ENCODE results near the gene SASH1. TPM values are rescaled to one million over a fixed set of nuclear protein-coding genes. Genes with fewer than 3 reads are reported as not detected.
A peak's percentile ranks its signal among the peaks of the same experiment; 100 is the strongest.

The SASH1 gene
- total RNA-seq, 2 experiments from 2014 or later = 0.44 to 1.2 TPM

GRCh38 chr6:148521586-148521985 lies 178.9 kb downstream of the SASH1 start:
- Mint-ChIP-seq H3K27me3 (peaks cover 7% of the 10 kb centered on the region), H3K27ac (no peak overlapping the region), H3K9me3 (no peaks in the 10 kb centered on the region), H3K4me3 (no peak overlapping the region), H3K4me1 (ENCODE audit: low read depth) (peaks cover 27% of the 10 kb centered on the region), H3K36me3 (no peaks in the 10 kb centered on the region)
- POLR2A ChIA-PET = no interaction called here
- DNase-seq = no peak
- CTCF ChIA-PET = no interaction called here
- intact Hi-C loops (cut with micrococcal nuclease) = loop anchor here (5.0 to 10.0 kb wide), 2 partner anchors 79 to 1667 kb away; no protein-coding TSS in a partner anchor

GRCh38 chr6:148523048-148523447 lies 180.4 kb downstream of the SASH1 start:
- Mint-ChIP-seq H3K27ac (no peak overlapping the region), H3K4me3 (no peak overlapping the region), H3K4me1 (ENCODE audit: low read depth) (peaks cover 27% of the 10 kb centered on the region), H3K9me3 (no peaks in the 10 kb centered on the region), H3K27me3 (peaks cover 5% of the 10 kb centered on the region), H3K36me3 (no peaks in the 10 kb centered on the region)
- POLR2A ChIA-PET = no interaction called here
- CTCF ChIA-PET = no interaction called here
- intact Hi-C loops (cut with micrococcal nuclease) = loop anchor here (5.0 to 10.0 kb wide), 2 partner anchors 81 to 1668 kb away; no protein-coding TSS in a partner anchor
- DNase-seq = no peak

GRCh38 chr6:148523551-148523950 lies 180.9 kb downstream of the SASH1 start:
- POLR2A ChIA-PET = no interaction called here
- Mint-ChIP-seq H3K27me3 (peaks cover 4% of the 10 kb centered on the region), H3K4me1 (ENCODE audit: low read depth) (peaks cover 27% of the 10 kb centered on the region), H3K27ac (no peak overlapping the region), H3K9me3 (no peaks in the 10 kb centered on the region), H3K4me3 (no peak overlapping the region), H3K36me3 (no peaks in the 10 kb centered on the region)
- DNase-seq = no peak
- CTCF ChIA-PET = no interaction called here
- intact Hi-C loops (cut with micrococcal nuclease) = loop anchor here (5.0 to 10.0 kb wide), 2 partner anchors 81 to 1669 kb away; no protein-coding TSS in a partner anchor

GRCh38 chr6:148524471-148524882 lies 181.8 kb downstream of the SASH1 start:
- no peaks in the 10 kb centered on the region for H3K36me3 Mint-ChIP-seq
- H3K9me3 Mint-ChIP-seq = no peaks in the 10 kb centered on the region
- peak overlapping the region; percentile 77 for H3K27ac Mint-ChIP-seq
- H3K4me3 Mint-ChIP-seq = peak overlapping the region; percentile 24
- H3K4me1 Mint-ChIP-seq (ENCODE audit: low read depth) = peaks cover 27% of the 10 kb centered on the region
- peak; percentile 35 for DNase-seq
- POLR2A ChIA-PET = no interaction called here
- CTCF ChIA-PET = interaction anchor here (0.6 to 1.3 kb wide), 2 partner anchors 36 to 43 kb away, joined by 3 to 6 read pairs; no protein-coding TSS in a partner anchor
- intact Hi-C loops (cut with micrococcal nuclease) = loop anchor here (5.0 to 10.0 kb wide), 2 partner anchors 82 to 1670 kb away; no protein-coding TSS in a partner anchor
- peaks cover 2% of the 10 kb centered on the region for H3K27me3 Mint-ChIP-seq

GRCh38 chr6:148524976-148525375 lies 182.3 kb downstream of the SASH1 start:
- POLR2A ChIA-PET = no interaction called here
- H3K4me3 Mint-ChIP-seq = peak overlapping the region; percentile 24
- H3K27ac Mint-ChIP-seq = peak overlapping the region; percentile 77
- no peaks in the 10 kb centered on the region for H3K9me3 Mint-ChIP-seq
- CTCF ChIA-PET = interaction anchor here (0.5 to 1.3 kb wide), 3 partner anchors 35 to 505 kb away, joined by 3 to 6 read pairs (median 4); no protein-coding TSS in a partner anchor
- H3K36me3 Mint-ChIP-seq = no peaks in the 10 kb centered on the region
- peaks cover 2% of the 10 kb centered on the region for H3K27me3 Mint-ChIP-seq
- intact Hi-C loops (cut with micrococcal nuclease) = loop anchor here (5.0 to 10.0 kb wide), 2 partner anchors 83 to 1670 kb away; no protein-coding TSS in a partner anchor
- peaks cover 27% of the 10 kb centered on the region for H3K4me1 Mint-ChIP-seq (ENCODE audit: low read depth)
- peak; percentile 42 for DNase-seq

GRCh38 chr6:148525453-148525852 lies 182.8 kb downstream of the SASH1 start:
- CTCF ChIA-PET = interaction anchor here (0.5 to 1.3 kb wide), 2 partner anchors 35 to 505 kb away, joined by 4 to 6 read pairs; no protein-coding TSS in a partner anchor
- Mint-ChIP-seq H3K9me3 (no peaks in the 10 kb centered on the region), H3K27ac (peak overlapping the region; percentile 77)

GRCh38 chr6:148526145-148526544 lies 183.5 kb downstream of the SASH1 start:
- Mint-ChIP-seq H3K36me3 (no peaks in the 10 kb centered on the region), H3K27me3 (peaks cover 2% of the 10 kb centered on the region)
- intact Hi-C loops (cut with micrococcal nuclease) = loop anchor here (10.0 kb wide), 1 partner anchor 1671 kb away; no protein-coding TSS in a partner anchor

More at GRCh38 chr6:148525453-148525852, 182.8 kb downstream of the SASH1 start:
- POLR2A ChIA-PET = no interaction called here
- Mint-ChIP-seq H3K4me3 (no peak overlapping the region), H3K36me3 (no peaks in the 10 kb centered on the region), H3K27me3 (peaks cover 2% of the 10 kb centered on the region), H3K4me1 (ENCODE audit: low read depth) (peaks cover 29% of the 10 kb centered on the region)
- intact Hi-C loops (cut with micrococcal nuclease) = loop anchor here (10.0 kb wide), 1 partner anchor 1671 kb away; no protein-coding TSS in a partner anchor
- peak; percentile 35 for DNase-seq

GRCh38 chr6:148528292-148528691 lies 185.7 kb downstream of the SASH1 start:
- H3K27me3 Mint-ChIP-seq = peaks cover 2% of the 10 kb centered on the region
- no peaks in the 10 kb centered on the region for H3K36me3 Mint-ChIP-seq
- no peaks in the 10 kb centered on the region for H3K9me3 Mint-ChIP-seq
- H3K4me1 Mint-ChIP-seq (ENCODE audit: low read depth) = peaks cover 19% of the 10 kb centered on the region
- ChIA-PET POLR2A (no interaction called here), CTCF (no interaction called here)
- H3K4me3 Mint-ChIP-seq = no peak overlapping the region
- H3K27ac Mint-ChIP-seq = no peak overlapping the region
- no peak for DNase-seq
- intact Hi-C loops (cut with micrococcal nuclease) = loop anchor here (10.0 kb wide), 1 partner anchor 1673 kb away; no protein-coding TSS in a partner anchor

More at GRCh38 chr6:148526145-148526544, 183.5 kb downstream of the SASH1 start:
- POLR2A ChIA-PET = no interaction called here
- CTCF ChIA-PET = no interaction called here
- H3K9me3 Mint-ChIP-seq = no peaks in the 10 kb centered on the region
- H3K4me1 Mint-ChIP-seq (ENCODE audit: low read depth) = peaks cover 28% of the 10 kb centered on the region
- no peak overlapping the region for H3K4me3 Mint-ChIP-seq
- H3K27ac Mint-ChIP-seq = no peak overlapping the region
- DNase-seq = no peak

GRCh38 chr6:148529010-148529409 lies 186.4 kb downstream of the SASH1 start:
- no peaks in the 10 kb centered on the region for H3K9me3 Mint-ChIP-seq
- CTCF ChIA-PET = interaction anchor here (0.7 kb wide), 1 partner anchor 20 kb away, joined by 3 read pairs; no protein-coding TSS in a partner anchor
- intact Hi-C loops (cut with micrococcal nuclease) = loop anchor here (10.0 kb wide), 1 partner anchor 1674 kb away; no protein-coding TSS in a partner anchor

GRCh38 chr6:148530394-148530953 lies 187.8 kb downstream of the SASH1 start:
- H3K27me3 Mint-ChIP-seq = peaks cover 4% of the 10 kb centered on the region
- no peak overlapping the region for H3K4me3 Mint-ChIP-seq
- H3K36me3 Mint-ChIP-seq = no peaks in the 10 kb centered on the region
- H3K27ac Mint-ChIP-seq = no peak overlapping the region
- ChIA-PET CTCF (no interaction called here), POLR2A (interaction anchor here (0.6 kb wide), 1 partner anchor 818 kb away, joined by 4 read pairs; no protein-coding TSS in a partner anchor)
- H3K9me3 Mint-ChIP-seq = no peaks in the 10 kb centered on the region
- no peak for DNase-seq
- intact Hi-C loops (cut with micrococcal nuclease) = no loop called here
- peaks cover 5% of the 10 kb centered on the region for H3K4me1 Mint-ChIP-seq (ENCODE audit: low read depth)

More at GRCh38 chr6:148529010-148529409, 186.4 kb downstream of the SASH1 start:
- no peak for DNase-seq
- Mint-ChIP-seq H3K36me3 (no peaks in the 10 kb centered on the region), H3K27ac (no peak overlapping the region), H3K27me3 (peaks cover 6% of the 10 kb centered on the region), H3K4me3 (no peak overlapping the region), H3K4me1 (ENCODE audit: low read depth) (peaks cover 17% of the 10 kb centered on the region)
- POLR2A ChIA-PET = no interaction called here

GRCh38 chr6:148530976-148531375 lies 188.3 kb downstream of the SASH1 start:
- no peak for DNase-seq
- Mint-ChIP-seq H3K27me3 (peaks cover 4% of the 10 kb centered on the region), H3K36me3 (no peaks in the 10 kb centered on the region), H3K9me3 (no peaks in the 10 kb centered on the region), H3K4me1 (ENCODE audit: low read depth) (peaks cover 4% of the 10 kb centered on the region), H3K4me3 (no peak overlapping the region), H3K27ac (no peak overlapping the region)
- POLR2A ChIA-PET = no interaction called here
- intact Hi-C loops (cut with micrococcal nuclease) = no loop called here
- CTCF ChIA-PET = no interaction called here

- Mint-ChIP-seq H3K4me3 (no peak overlapping the region), H3K9me3 (no peaks in the 10 kb centered on the region), H3K4me1 (ENCODE audit: low read depth) (peaks cover 4% of the 10 kb centered on the region), H3K27ac (no peak overlapping the region), H3K27me3 (peaks cover 4% of the 10 kb centered on the region), H3K36me3 (no peaks in the 10 kb centered on the region)
- no peak for DNase-seq
- intact Hi-C loops (cut with micrococcal nuclease) = no loop called here
- ChIA-PET POLR2A (no interaction called here), CTCF (no interaction called here)
Observed at GRCh38 chr6:148532698-148533097, 190.1 kb downstream of the SASH1 start.

Measured in activated CD4-positive, alpha-beta memory T cell treated with anti-CD3 and anti-CD28 coated beads for 36 hours (primary cell).